Fibroblast of pulmonary artery (primary cell): ENCODE measurements around the gene CCDC12.

Experiments
- DNase-seq: peaks from one replicate; pipeline ENCODE4 v3.0.0-alpha.2; 2010; ENCODE audit warnings: low read depth
- H3K4me3 ChIP-seq: replicated peaks from 2 replicates; pipeline ENCODE4 v1.5.1; 2011; ENCODE audit warnings: low read depth, mild to moderate bottlenecking, control low read depth, low read length, moderate library complexity
- TF ChIP-seq, protein P1 (sequence below): IDR thresholded peaks from 2 replicates; pipeline ENCODE4 v1.5.1; 2011; ENCODE audit warnings: mild to moderate bottlenecking, control low read depth, low read length, inconsistent platforms; ENCODE audit errors: missing control alignments

Gene CCDC12

DNA sequence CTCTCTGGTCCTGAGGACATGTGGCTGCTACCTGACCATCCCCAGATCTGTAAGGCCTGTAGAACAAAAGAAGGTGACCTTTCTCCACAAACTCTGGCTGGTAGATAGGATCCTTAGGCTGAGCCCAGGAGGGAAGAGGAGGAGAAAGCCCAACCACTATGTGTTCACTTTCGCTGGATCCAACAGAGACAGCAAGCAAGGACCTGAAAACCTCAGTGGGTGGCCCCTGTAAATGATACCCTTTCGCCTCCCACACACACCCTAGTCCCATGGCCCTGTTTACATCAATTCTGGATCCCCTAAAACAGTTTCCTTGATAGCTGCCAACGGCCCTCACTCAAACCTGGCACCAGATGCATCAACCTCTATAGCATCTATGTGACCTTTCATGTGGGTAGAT is 22.4 kb downstream of the CCDC12 start:
- no peak for DNase-seq
- TF ChIP-seq, protein P1, sequence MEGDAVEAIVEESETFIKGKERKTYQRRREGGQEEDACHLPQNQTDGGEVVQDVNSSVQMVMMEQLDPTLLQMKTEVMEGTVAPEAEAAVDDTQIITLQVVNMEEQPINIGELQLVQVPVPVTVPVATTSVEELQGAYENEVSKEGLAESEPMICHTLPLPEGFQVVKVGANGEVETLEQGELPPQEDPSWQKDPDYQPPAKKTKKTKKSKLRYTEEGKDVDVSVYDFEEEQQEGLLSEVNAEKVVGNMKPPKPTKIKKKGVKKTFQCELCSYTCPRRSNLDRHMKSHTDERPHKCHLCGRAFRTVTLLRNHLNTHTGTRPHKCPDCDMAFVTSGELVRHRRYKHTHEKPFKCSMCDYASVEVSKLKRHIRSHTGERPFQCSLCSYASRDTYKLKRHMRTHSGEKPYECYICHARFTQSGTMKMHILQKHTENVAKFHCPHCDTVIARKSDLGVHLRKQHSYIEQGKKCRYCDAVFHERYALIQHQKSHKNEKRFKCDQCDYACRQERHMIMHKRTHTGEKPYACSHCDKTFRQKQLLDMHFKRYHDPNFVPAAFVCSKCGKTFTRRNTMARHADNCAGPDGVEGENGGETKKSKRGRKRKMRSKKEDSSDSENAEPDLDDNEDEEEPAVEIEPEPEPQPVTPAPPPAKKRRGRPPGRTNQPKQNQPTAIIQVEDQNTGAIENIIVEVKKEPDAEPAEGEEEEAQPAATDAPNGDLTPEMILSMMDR, result no peak
- H3K4me3 ChIP-seq, result no peak overlapping the region

GRCh38 chr3:46953234-46954010 is 23.1 kb downstream of the CCDC12 start:
- DNase-seq, result no peak
- TF ChIP-seq, protein P1, result no peak
- no peak overlapping the region for H3K4me3 ChIP-seq

GRCh38 chr3:46952813-46953212 is 23.7 kb downstream of the CCDC12 start:
- no peak overlapping the region for H3K4me3 ChIP-seq
- DNase-seq, result no peak
- TF ChIP-seq, protein P1, result no peak

GRCh38 chr3:46950650-46951241 is 25.8 kb downstream of the CCDC12 start:
- H3K4me3 ChIP-seq, result no peak overlapping the region
- no peak for DNase-seq
- TF ChIP-seq, protein P1, result no peak

DNA sequence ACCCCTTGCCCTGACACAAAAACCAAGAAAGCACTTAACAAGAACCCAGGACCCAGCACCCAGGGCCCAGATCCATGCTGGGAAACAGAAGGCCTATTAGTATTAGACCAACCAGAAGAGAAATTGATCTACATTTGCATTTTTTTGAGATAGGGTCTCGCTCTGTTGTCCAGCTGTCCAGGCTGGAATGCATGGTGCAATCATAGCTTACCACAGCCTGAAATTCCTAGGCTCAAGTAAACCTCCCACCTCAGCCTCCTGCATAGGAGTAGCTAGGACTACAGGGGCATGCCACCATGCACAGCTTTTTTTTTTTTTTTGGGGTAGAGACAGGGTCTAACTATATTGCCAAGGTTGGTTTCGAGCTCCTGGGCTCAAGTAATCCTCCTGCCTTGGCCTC is 26.4 kb downstream of the CCDC12 start:
- no peak overlapping the region for H3K4me3 ChIP-seq
- TF ChIP-seq, protein P1, result no peak
- no peak for DNase-seq

DNA sequence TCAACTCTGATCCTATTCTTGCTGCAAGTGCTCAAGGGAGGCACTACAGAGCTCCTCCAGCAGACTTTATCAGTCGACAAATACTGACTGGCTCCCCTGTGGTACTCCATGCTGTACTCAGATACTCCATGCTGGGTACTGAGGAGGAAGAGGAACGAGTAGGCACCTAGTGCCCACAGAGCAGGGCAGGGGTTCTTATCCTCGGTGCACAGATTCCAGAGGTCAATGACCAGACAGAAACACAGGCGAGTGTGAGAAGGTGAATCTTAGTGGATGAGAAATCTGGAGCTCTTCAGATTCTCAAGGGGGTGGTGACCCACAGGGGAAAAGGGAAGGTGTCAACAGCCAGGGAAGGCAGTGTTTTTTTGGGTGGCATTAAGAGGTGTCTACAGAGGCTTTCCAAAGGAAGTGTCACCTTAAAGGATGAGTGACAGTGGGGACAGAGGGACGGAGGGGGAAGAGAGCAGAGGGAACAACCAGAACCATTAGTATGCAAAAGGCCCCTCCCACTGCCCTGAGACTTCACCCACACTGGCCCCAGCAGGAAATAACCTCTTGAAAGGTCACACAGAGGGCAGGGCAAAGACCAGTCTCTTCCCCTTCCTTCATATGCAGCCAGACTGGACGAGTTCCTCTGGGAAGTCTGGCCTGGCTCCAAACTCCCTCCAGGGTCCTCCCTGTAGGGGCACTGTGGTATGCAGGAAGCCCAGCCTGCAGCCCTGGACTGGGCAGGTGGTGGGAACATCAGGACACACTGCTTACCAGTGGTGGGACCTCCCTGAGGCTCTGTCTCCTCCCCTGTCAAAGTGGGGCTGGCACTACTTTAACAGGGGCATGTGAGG is 27.5 kb downstream of the CCDC12 start:
- TF ChIP-seq, protein P1, result no peak
- no peak overlapping the region for H3K4me3 ChIP-seq
- DNase-seq, result no peak
